Neural cell (in vitro differentiated cells): ENCODE data around the gene CDIP1. TPM values are rescaled to one million over a fixed set of nuclear protein-coding genes. Genes with fewer than 3 reads are reported as not detected.

Experiments
- H2AFZ ChIP-seq: fragments of 200-600, 300-800 bp; sonication (generic), shearing (Covaris generic); 2 replicates; pipeline ENCODE4 v1.6.0; 2014; ENCODE audit warnings: low read depth, mild to moderate bottlenecking, antibody characterized with exemption, low read length, moderate library complexity
- H3F3A ChIP-seq: fragments of 200-600 bp; shearing (Covaris generic); 2 replicates; pipeline ENCODE4 v1.6.1; 2016; ENCODE audit warnings: mild to moderate bottlenecking, moderate library complexity, mixed read lengths, antibody characterized with exemption, low read length; ENCODE audit not compliant: insufficient read depth, poor library complexity, severe bottlenecking
- H3K27ac ChIP-seq: fragments of 200-600, 300-800 bp; sonication (generic), shearing (Covaris generic); 2 replicates; pipeline ENCODE4 v1.5.1; 2014; ENCODE audit warnings: mild to moderate bottlenecking, low read length, moderate library complexity
- H3K27me3 ChIP-seq: fragments of 300-800, 200-600 bp; sonication (generic), shearing (Covaris generic); 2 replicates; pipeline ENCODE4 v1.6.0; 2014; ENCODE audit warnings: mild to moderate bottlenecking, low read depth, low read length, moderate library complexity; ENCODE audit not compliant: insufficient read depth
- H3K36me3 ChIP-seq: fragments of 300-800, 200-600 bp; sonication (generic), shearing (Covaris generic); 2 replicates; pipeline ENCODE4 v1.5.1; 2014; ENCODE audit warnings: mild to moderate bottlenecking, antibody characterized with exemption, low read length, moderate library complexity; ENCODE audit not compliant: insufficient read depth
- H3K4me2 ChIP-seq: fragments of 300-800, 200-600 bp; sonication (generic), shearing (Covaris generic); 2 replicates; pipeline ENCODE4 v1.6.0; 2014; ENCODE audit warnings: mild to moderate bottlenecking, low read length
- H3K4me3 ChIP-seq: fragments of 300-800, 200-600 bp; sonication (generic), shearing (Covaris generic); 2 replicates; pipeline ENCODE4 v1.5.1; 2014; ENCODE audit warnings: mild to moderate bottlenecking, low read length, moderate library complexity
- H3K79me2 ChIP-seq: fragments of 200-600 bp; shearing (Covaris generic); replicated peaks from 2 replicates; pipeline ENCODE4 v1.6.0; 2014; ENCODE audit warnings: mild to moderate bottlenecking, low read length, moderate library complexity; ENCODE audit not compliant: insufficient read depth
- H3K9ac ChIP-seq: fragments of 300-800, 200-600 bp; sonication (generic), shearing (Covaris generic); 2 replicates; pipeline ENCODE4 v1.6.1; 2016; ENCODE audit warnings: mild to moderate bottlenecking, low read length, mixed read lengths
- H3K9me2 ChIP-seq: fragments of 200-600 bp; shearing (Covaris generic); 2 replicates; pipeline ENCODE4 v1.6.1; 2016; ENCODE audit warnings: mild to moderate bottlenecking, low read length, mixed read lengths; ENCODE audit not compliant: insufficient read depth
- H3K9me3 ChIP-seq: fragments of 200-600, 300-800 bp; sonication (generic), shearing (Covaris generic); 2 replicates; pipeline ENCODE4 v1.6.1; 2016; ENCODE audit warnings: mild to moderate bottlenecking, mixed run types, low read length, moderate library complexity, mixed read lengths
- H4K20me1 ChIP-seq: fragments of 200-600 bp; shearing (Covaris generic); 2 replicates; pipeline ENCODE4 v1.6.1; 2016; ENCODE audit warnings: mild to moderate bottlenecking, mixed run types; ENCODE audit not compliant: insufficient read depth
- CTCF ChIP-seq: fragments of 450-650 bp; IDR thresholded peaks from 2 replicates; pipeline ENCODE4 v1.5.1; 2014; ENCODE audit warnings: antibody characterized with exemption, mild to moderate bottlenecking, moderate library complexity; ENCODE audit not compliant: poor library complexity, severe bottlenecking
- EP300 ChIP-seq: fragments of 450-650 bp; conservative IDR thresholded peaks from 2 replicates; pipeline ENCODE4 v1.6.1; 2014; ENCODE audit warnings: antibody characterized with exemption, mild to moderate bottlenecking, moderate library complexity; ENCODE audit not compliant: poor library complexity, severe bottlenecking
- EZH2 ChIP-seq: fragments of 200-600, 300-800 bp; shearing (Covaris generic), sonication (generic); IDR thresholded peaks from 2 replicates; pipeline ENCODE4 v1.6.1; 2014; ENCODE audit warnings: antibody characterized with exemption, low read length, borderline replicate concordance, mild to moderate bottlenecking; ENCODE audit not compliant: insufficient read depth, poor library complexity, severe bottlenecking
- MXI1 ChIP-seq: fragments of 450-650 bp; conservative IDR thresholded peaks from 2 replicates; pipeline ENCODE4 v1.6.1; 2014; ENCODE audit warnings: antibody characterized with exemption, mild to moderate bottlenecking; ENCODE audit not compliant: poor library complexity, severe bottlenecking
- POLR2AphosphoS5 ChIP-seq: IDR thresholded peaks from 2 replicates; pipeline ENCODE4 v1.6.1; 2012
- RAD21 ChIP-seq: fragments of 450-650 bp; conservative IDR thresholded peaks from 2 replicates; pipeline ENCODE4 v1.6.1; 2014; ENCODE audit warnings: antibody characterized with exemption, mild to moderate bottlenecking, moderate library complexity
- REST ChIP-seq: IDR thresholded peaks from 2 replicates; pipeline ENCODE4 v1.6.1; 2012; ENCODE audit warnings: borderline replicate concordance
- SMC3 ChIP-seq: fragments of 450-650 bp; conservative IDR thresholded peaks from 2 replicates; pipeline ENCODE4 v1.6.1; 2014; ENCODE audit warnings: antibody characterized with exemption, mild to moderate bottlenecking, moderate library complexity; ENCODE audit not compliant: poor library complexity
- TAF1 ChIP-seq: IDR thresholded peaks from 2 replicates; pipeline ENCODE4 v1.6.1; 2012; ENCODE audit warnings: low read depth
- polyA plus RNA-seq: library from polyadenylated mRNA; depleted of rRNA; stranded (reverse); fragments of >200 nt; gene quantifications from 2 replicates; pipeline ENCODE4 v1.2.3, GENCODE V29; 2014

Gene CDIP1
- polyA plus RNA-seq, 1 donor from 2014 or later: 16.4 TPM

- Histone ChIP-seq H3K27ac (no peak overlapping the region), H4K20me1 (no peaks in the 10 kb centered on the region), H3K9ac (no peak overlapping the region)
Measured at GRCh38 chr16:4494746-4495490, 43.7 kb downstream of the CDIP1 start.

GRCh38 chr16:4491898-4492297 lies 46.7 kb downstream of the CDIP1 start:
- no peaks in the 10 kb centered on the region for H4K20me1 ChIP-seq
- H3K27me3 ChIP-seq: no peaks in the 10 kb centered on the region
- no peaks in the 10 kb centered on the region for H3K36me3 ChIP-seq
- no peaks in the 10 kb centered on the region for H3K9me2 ChIP-seq
- no peaks in the 10 kb centered on the region for H3K9me3 ChIP-seq
- H3K27ac ChIP-seq: no peak overlapping the region
- H3K4me3 ChIP-seq: no peak overlapping the region
- H3F3A ChIP-seq: no peaks in the 10 kb centered on the region
- no peaks in the 10 kb centered on the region for H3K79me2 ChIP-seq
- H2AFZ ChIP-seq: no peak overlapping the region
- no peak overlapping the region for H3K4me2 ChIP-seq
- H3K9ac ChIP-seq: no peak overlapping the region
- no peak for TF ChIP-seq RAD21
- no peak for TF ChIP-seq POLR2AphosphoS5
- no peak for TF ChIP-seq CTCF
- TF ChIP-seq REST: no peak
- TF ChIP-seq SMC3: no peak

More at GRCh38 chr16:4494746-4495490, 43.7 kb downstream of the CDIP1 start:
- Histone ChIP-seq H3K36me3 (no peaks in the 10 kb centered on the region), H3K9me3 (no peaks in the 10 kb centered on the region), H3F3A (no peaks in the 10 kb centered on the region), H3K9me2 (no peaks in the 10 kb centered on the region), H3K27me3 (no peaks in the 10 kb centered on the region), H2AFZ (no peak overlapping the region), H3K4me2 (no peak overlapping the region), H3K4me3 (no peak overlapping the region), H3K79me2 (no peaks in the 10 kb centered on the region)
- no peak for TF ChIP-seq EP300
- no peak for TF ChIP-seq TAF1
- no peak for TF ChIP-seq SMC3
- no peak for TF ChIP-seq REST
- no peak for TF ChIP-seq POLR2AphosphoS5
- no peak for TF ChIP-seq CTCF
- TF ChIP-seq MXI1: no peak
- TF ChIP-seq RAD21: no peak
- no peak for TF ChIP-seq EZH2
